HEK293 (cell line): ENCODE data around the gene KATNB1.
A peak's percentile ranks its signal among the peaks of the same experiment; 100 is the strongest.

Source experiments
- CTCF ChIA-PET: fragments of 350-600 bp; formaldehyde crosslinking; extraction: SDS; loops from one replicate; lab custom pipeline; 2021; ENCODE audit warnings: antibody characterized with exemption; lab: Yijun Ruan, JAX
- POLR2A ChIA-PET: fragments of 300-600 bp; formaldehyde crosslinking; extraction: SDS; loops from one replicate; lab custom pipeline; 2020; ENCODE audit warnings: antibody characterized with exemption, inconsistent platforms; lab: Yijun Ruan, JAX
- H3K27ac ChIP-seq: fragments of 200-500 bp; sonication (Bioruptor generic); 2 replicates; pipeline ENCODE4 v1.5.1; 2014; ENCODE audit warnings: low read depth, low read length, control low read depth, inconsistent platforms; ENCODE audit errors: extremely low read depth
- H3K36me3 ChIP-seq, 2 experiments: fragments of 200-500 bp in 1 of 2; sonication (Bioruptor generic) in 1 of 2; 1 replicate in 1 of 2; 2 replicates in 1 of 2; pipeline ENCODE4 v1.5.1; 2014 to 2017; ENCODE audit warnings: inconsistent platforms in 2 of 2, low read length in 2 of 2; ENCODE audit not compliant: control insufficient read depth in 2 of 2, insufficient read depth in 1 of 2
- H3K4me1 ChIP-seq: fragments of 200-500 bp; sonication (Bioruptor generic); 2 replicates; pipeline ENCODE4 v1.5.1; 2014; ENCODE audit warnings: mild to moderate bottlenecking, low read length, inconsistent platforms; ENCODE audit not compliant: control insufficient read depth, insufficient read depth
- H3K4me3 ChIP-seq: 2 replicates; pipeline ENCODE4 v1.5.1; 2011; ENCODE audit warnings: low read depth, mild to moderate bottlenecking, control low read depth, low read length, moderate library complexity
- H3K9me3 ChIP-seq: fragments of 200-500 bp; sonication (Bioruptor generic); 2 replicates; pipeline ENCODE4 v1.5.1; 2014; ENCODE audit warnings: low read depth, low read length, inconsistent platforms; ENCODE audit not compliant: control insufficient read depth, insufficient read depth
- KLF1 ChIP-seq: fragments of 450-650 bp; formaldehyde crosslinking; IDR thresholded peaks from 2 replicates; pipeline ENCODE4 v1.5.1; 2016; ENCODE audit warnings: missing biosample characterization, missing genetic modification characterization
- MEIS1 ChIP-seq: sonication (generic); formaldehyde crosslinking; IDR thresholded peaks from 2 replicates; pipeline ENCODE4 v1.8.1; 2022; ENCODE audit warnings: missing genetic modification reagents, mild to moderate bottlenecking, borderline replicate concordance
- SETDB1 ChIP-seq: IDR thresholded peaks from one replicate; pipeline ENCODE4 v1.6.1; 2017; ENCODE audit warnings: mild to moderate bottlenecking, low read length, moderate library complexity, mixed read lengths; ENCODE audit not compliant: insufficient read length
- SP7 ChIP-seq: fragments of 450-650 bp; formaldehyde crosslinking; IDR thresholded peaks from 2 replicates; pipeline ENCODE4 v1.5.1; 2016; ENCODE audit warnings: missing biosample characterization, missing genetic modification characterization
- TCF7L2 ChIP-seq: IDR thresholded peaks from 2 replicates; pipeline ENCODE4 v1.6.1; 2011; ENCODE audit warnings: low read depth, mild to moderate bottlenecking, inconsistent platforms, low read length, moderate library complexity, borderline replicate concordance
- ZBTB17 ChIP-seq: fragments of 450-650 bp; formaldehyde crosslinking; IDR thresholded peaks from 2 replicates; pipeline ENCODE4 v1.5.1; 2016; ENCODE audit warnings: missing biosample characterization, missing genetic modification characterization
- ZEB2 ChIP-seq: fragments of 450-650 bp; formaldehyde crosslinking; IDR thresholded peaks from 2 replicates; pipeline ENCODE4 v1.5.1; 2016; ENCODE audit warnings: missing biosample characterization, missing genetic modification characterization
- ZNF138 ChIP-seq: fragments of 450-650 bp; formaldehyde crosslinking; IDR thresholded peaks from 2 replicates; pipeline ENCODE4 v1.5.1; 2016; ENCODE audit warnings: missing biosample characterization, missing genetic modification characterization, borderline replicate concordance
- ZNF19 ChIP-seq: fragments of 450-650 bp; formaldehyde crosslinking; IDR thresholded peaks from 2 replicates; pipeline ENCODE4; 2016; ENCODE audit warnings: missing biosample characterization, missing genetic modification characterization, low read depth
- ZNF324 ChIP-seq: fragments of 450-650 bp; formaldehyde crosslinking; IDR thresholded peaks from 2 replicates; pipeline ENCODE4 v1.5.1; 2016; ENCODE audit warnings: missing biosample characterization, missing genetic modification characterization
- ZNF48 ChIP-seq: fragments of 450-650 bp; formaldehyde crosslinking; IDR thresholded peaks from 2 replicates; pipeline ENCODE4 v1.5.1; 2016; ENCODE audit warnings: missing biosample characterization, missing genetic modification characterization
- ZNF555 ChIP-seq: fragments of 450-650 bp; formaldehyde crosslinking; conservative IDR thresholded peaks from 2 replicates; pipeline ENCODE4 v1.5.1; 2017; ENCODE audit warnings: missing biosample characterization, mild to moderate bottlenecking, missing genetic modification characterization, inconsistent platforms
- ZNF621 ChIP-seq: fragments of 450-650 bp; formaldehyde crosslinking; IDR thresholded peaks from 2 replicates; pipeline ENCODE4 v1.5.1; 2017; ENCODE audit warnings: missing biosample characterization, missing genetic modification characterization
- ZNF623 ChIP-seq: fragments of 450-650 bp; formaldehyde crosslinking; IDR thresholded peaks from 2 replicates; pipeline ENCODE4 v1.5.1; 2016; ENCODE audit warnings: missing biosample characterization, missing genetic modification characterization
- ZNF654 ChIP-seq: fragments of 450-650 bp; formaldehyde crosslinking; IDR thresholded peaks from 2 replicates; pipeline ENCODE4 v1.5.1; 2016; ENCODE audit warnings: low read depth, missing biosample characterization, missing genetic modification characterization
- ZNF76 ChIP-seq: fragments of 450-650 bp; formaldehyde crosslinking; IDR thresholded peaks from 2 replicates; pipeline ENCODE4; 2016; ENCODE audit warnings: low read depth, missing biosample characterization, missing genetic modification characterization, borderline replicate concordance
- TF ChIP-seq, protein P1 (sequence below): fragments of 450-650 bp; formaldehyde crosslinking; IDR thresholded peaks from 2 replicates; pipeline ENCODE4 v1.5.1; 2016; ENCODE audit warnings: missing biosample characterization, missing genetic modification characterization, borderline replicate concordance

The KATNB1 gene

DNA sequence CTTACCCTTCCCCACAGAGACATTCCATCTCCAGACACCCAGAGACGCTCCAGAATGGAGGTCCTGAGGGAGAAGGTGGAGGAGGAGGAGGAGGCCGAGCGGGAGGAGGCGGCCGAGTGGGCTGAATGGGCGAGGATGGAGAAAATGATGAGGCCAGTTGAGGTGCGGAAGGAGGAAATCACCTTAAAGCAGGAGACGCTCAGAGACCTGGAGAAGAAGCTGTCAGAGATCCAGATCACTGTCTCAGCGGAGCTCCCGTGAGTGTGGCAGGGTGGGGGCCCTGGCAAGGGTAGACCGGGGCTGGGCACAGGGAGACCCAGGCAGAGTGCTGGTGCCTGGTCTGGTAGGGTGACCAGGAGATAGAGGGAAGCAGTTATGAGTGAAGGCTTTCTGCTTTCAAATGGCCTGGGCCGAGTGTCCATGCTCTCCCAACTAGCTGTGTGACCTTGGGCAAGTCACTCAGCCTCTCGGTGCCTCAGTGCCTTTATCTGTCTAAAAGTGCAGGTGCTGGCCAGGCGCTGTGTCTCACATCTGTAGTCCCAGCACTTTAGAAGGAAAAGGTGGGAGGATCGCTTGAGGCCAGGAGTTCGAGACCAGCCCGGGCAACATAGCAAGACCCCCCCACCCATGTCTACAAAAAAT lies 37.6 kb upstream of the KATNB1 start:
- Histone ChIP-seq H3K36me3 (no peaks in the 10 kb centered on the region), H3K27ac (no peak overlapping the region), H3K4me3 (no peak overlapping the region), H3K9me3 (no peaks in the 10 kb centered on the region), H3K4me1 (no peaks in the 10 kb centered on the region)
- peak; percentile 57 for TF ChIP-seq ZNF623 (tag by site-specific recombination)
- no peak for TF ChIP-seq ZNF555 (tag by site-specific recombination)
- no peak for TF ChIP-seq ZNF138 (tag by site-specific recombination)
- no peak for TF ChIP-seq ZNF48 (tag by site-specific recombination)
- TF ChIP-seq ZNF621 = no peak
- ChIA-PET POLR2A (no interaction called here), CTCF (interaction anchor here (0.6 to 0.7 kb wide), 2 partner anchors 9 to 323 kb away, joined by 3 read pairs; no protein-coding TSS in a partner anchor)

DNA sequence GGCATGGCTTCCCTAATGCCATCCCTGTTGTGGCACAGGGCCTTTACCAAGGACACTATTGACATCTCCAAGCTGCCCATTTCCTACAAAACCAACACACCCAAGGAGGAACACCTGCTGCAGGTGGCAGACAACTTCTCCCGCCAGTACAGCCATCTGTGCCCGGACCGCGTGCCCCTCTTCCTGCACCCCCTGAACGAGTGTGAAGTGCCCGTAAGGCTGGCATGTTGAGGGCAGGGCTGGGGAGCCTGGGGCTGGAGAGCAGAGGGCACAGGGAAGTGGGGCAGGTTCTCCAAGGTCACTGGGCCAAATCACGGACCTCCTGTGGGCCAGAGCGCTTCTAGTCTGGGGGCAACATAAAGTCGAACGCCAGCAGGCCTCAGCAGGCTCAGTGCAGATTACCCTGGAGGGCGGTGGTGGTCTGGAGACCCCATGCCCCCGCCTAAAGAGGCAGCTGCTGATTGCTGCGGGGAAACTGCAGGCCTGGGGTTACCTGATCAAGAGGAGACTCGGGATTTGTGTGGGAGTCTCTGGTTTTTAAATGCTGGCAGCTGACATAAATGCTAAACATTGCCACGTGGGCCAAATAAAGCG lies 36.7 kb upstream of the KATNB1 start:
- Histone ChIP-seq H3K4me3 (no peak overlapping the region), H3K9me3 (no peaks in the 10 kb centered on the region), H3K36me3 (no peaks in the 10 kb centered on the region), H3K4me1 (no peaks in the 10 kb centered on the region), H3K27ac (no peak overlapping the region)
- TF ChIP-seq SP7 = no peak
- no peak for TF ChIP-seq ZBTB17 (tag by site-specific recombination)
- TF ChIP-seq MEIS1 (CRISPR knock-in tag) = no peak
- TF ChIP-seq ZNF76 (tag by site-specific recombination) = no peak
- TF ChIP-seq TCF7L2 = no peak
- TF ChIP-seq KLF1 (tag by site-specific recombination) = no peak
- no peak for TF ChIP-seq SETDB1
- TF ChIP-seq, protein P1, sequence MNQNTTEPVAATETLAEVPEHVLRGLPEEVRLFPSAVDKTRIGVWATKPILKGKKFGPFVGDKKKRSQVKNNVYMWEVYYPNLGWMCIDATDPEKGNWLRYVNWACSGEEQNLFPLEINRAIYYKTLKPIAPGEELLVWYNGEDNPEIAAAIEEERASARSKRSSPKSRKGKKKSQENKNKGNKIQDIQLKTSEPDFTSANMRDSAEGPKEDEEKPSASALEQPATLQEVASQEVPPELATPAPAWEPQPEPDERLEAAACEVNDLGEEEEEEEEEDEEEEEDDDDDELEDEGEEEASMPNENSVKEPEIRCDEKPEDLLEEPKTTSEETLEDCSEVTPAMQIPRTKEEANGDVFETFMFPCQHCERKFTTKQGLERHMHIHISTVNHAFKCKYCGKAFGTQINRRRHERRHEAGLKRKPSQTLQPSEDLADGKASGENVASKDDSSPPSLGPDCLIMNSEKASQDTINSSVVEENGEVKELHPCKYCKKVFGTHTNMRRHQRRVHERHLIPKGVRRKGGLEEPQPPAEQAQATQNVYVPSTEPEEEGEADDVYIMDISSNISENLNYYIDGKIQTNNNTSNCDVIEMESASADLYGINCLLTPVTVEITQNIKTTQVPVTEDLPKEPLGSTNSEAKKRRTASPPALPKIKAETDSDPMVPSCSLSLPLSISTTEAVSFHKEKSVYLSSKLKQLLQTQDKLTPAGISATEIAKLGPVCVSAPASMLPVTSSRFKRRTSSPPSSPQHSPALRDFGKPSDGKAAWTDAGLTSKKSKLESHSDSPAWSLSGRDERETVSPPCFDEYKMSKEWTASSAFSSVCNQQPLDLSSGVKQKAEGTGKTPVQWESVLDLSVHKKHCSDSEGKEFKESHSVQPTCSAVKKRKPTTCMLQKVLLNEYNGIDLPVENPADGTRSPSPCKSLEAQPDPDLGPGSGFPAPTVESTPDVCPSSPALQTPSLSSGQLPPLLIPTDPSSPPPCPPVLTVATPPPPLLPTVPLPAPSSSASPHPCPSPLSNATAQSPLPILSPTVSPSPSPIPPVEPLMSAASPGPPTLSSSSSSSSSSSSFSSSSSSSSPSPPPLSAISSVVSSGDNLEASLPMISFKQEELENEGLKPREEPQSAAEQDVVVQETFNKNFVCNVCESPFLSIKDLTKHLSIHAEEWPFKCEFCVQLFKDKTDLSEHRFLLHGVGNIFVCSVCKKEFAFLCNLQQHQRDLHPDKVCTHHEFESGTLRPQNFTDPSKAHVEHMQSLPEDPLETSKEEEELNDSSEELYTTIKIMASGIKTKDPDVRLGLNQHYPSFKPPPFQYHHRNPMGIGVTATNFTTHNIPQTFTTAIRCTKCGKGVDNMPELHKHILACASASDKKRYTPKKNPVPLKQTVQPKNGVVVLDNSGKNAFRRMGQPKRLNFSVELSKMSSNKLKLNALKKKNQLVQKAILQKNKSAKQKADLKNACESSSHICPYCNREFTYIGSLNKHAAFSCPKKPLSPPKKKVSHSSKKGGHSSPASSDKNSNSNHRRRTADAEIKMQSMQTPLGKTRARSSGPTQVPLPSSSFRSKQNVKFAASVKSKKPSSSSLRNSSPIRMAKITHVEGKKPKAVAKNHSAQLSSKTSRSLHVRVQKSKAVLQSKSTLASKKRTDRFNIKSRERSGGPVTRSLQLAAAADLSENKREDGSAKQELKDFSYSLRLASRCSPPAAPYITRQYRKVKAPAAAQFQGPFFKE (tag by site-specific recombination) = no peak
- TF ChIP-seq ZEB2 (tag by site-specific recombination) = no peak
- POLR2A ChIA-PET = no interaction called here
- CTCF ChIA-PET = interaction anchor here (0.7 kb wide), 1 partner anchor 1051 kb away, joined by 3 read pairs; no protein-coding TSS in a partner anchor

DNA sequence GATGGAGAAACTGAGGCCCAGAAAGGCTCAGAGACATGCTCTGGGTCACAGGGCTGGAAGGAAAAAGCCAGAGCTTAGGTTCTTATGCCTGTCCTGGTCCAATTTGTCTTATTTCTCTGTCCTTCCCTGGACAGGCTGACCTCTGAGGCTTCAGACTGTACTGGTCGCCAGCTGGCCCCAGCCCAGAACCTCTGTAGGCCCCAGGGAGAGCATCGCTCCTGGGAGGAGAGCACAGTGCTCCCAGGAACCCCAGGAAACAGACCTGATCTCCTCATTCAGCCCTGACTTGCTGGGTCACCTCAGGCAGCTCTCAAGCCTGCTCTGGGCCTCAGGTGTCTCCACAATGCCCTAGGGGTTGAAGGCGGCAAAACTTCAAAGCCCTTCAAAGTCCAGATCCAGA lies 36.1 kb upstream of the KATNB1 start:
- no peaks in the 10 kb centered on the region for H3K9me3 ChIP-seq
- H3K4me3 ChIP-seq = no peak overlapping the region
- H3K27ac ChIP-seq = no peak overlapping the region
- POLR2A ChIA-PET = no interaction called here
- H3K36me3 ChIP-seq = no peaks in the 10 kb centered on the region
- CTCF ChIA-PET = interaction anchor here (0.6 to 0.7 kb wide), 2 partner anchors 56 to 1050 kb away, joined by 3 read pairs; no protein-coding TSS in a partner anchor
- H3K4me1 ChIP-seq = no peaks in the 10 kb centered on the region
- TF ChIP-seq, protein P1 (tag by site-specific recombination) = no peak
- TF ChIP-seq ZNF48 (tag by site-specific recombination) (no peak), KLF1 (tag by site-specific recombination) (no peak), ZNF324 (tag by site-specific recombination) (no peak), ZNF654 (tag by site-specific recombination) (no peak), ZNF19 (no peak)
